K562 (cell line): ENCODE data around the gene SEPTIN1. TPM values are rescaled to one million over a fixed set of nuclear protein-coding genes. Genes with fewer than 3 reads are reported as not detected.

Experiments used
- HCFC1 ChIP-seq: IDR thresholded peaks from 2 replicates; pipeline ENCODE4 v1.6.1; 2012; ENCODE audit warnings: low read depth, low read length, improper control_type of control experiment
- KLF13 ChIP-seq: fragments of 450-650 bp; IDR thresholded peaks from 2 replicates; pipeline ENCODE4 v1.6.1; 2016; ENCODE audit warnings: missing genetic modification characterization, low read depth, mild to moderate bottlenecking, missing compliant biosample characterization, moderate library complexity, borderline replicate concordance
- MEF2A ChIP-seq: IDR thresholded peaks from 2 replicates; pipeline ENCODE4 v1.6.1; 2011; ENCODE audit warnings: low read depth, mild to moderate bottlenecking, low read length, moderate library complexity; ENCODE audit not compliant: control insufficient read depth
- MYC ChIP-seq, 2 experiments: fragments of 250-450 bp in 1 of 2; sonication (Bioruptor Pico) in 1 of 2; IDR thresholded peaks; 2 replicates each; pipeline versions ENCODE4 v1.5.1 to v1.6.1; 2012 to 2021; ENCODE audit warnings: low read depth in 2 of 2, borderline replicate concordance in 1 of 2, improper control_type of control experiment in 1 of 2, low read length in 1 of 2, mild to moderate bottlenecking in 1 of 2, moderate library complexity in 1 of 2
- MYNN ChIP-seq, 2 experiments: sonication (generic); formaldehyde crosslinking in 1 of 2; IDR thresholded peaks; 2 replicates each; pipeline versions ENCODE4 v1.5.0 to v1.6.1; 2016 to 2020; ENCODE audit warnings: antibody characterized with exemption in 1 of 2, missing genetic modification reagents in 1 of 2
- RAD21 ChIP-seq, 2 experiments: fragments of 250-450 bp in 1 of 2; fragments of 450-650 bp in 1 of 2; sonication (Bioruptor Pico) in 1 of 2; formaldehyde crosslinking in 1 of 2; IDR thresholded peaks in 1 of 2; conservative IDR thresholded peaks in 1 of 2; 2 replicates each; pipeline versions ENCODE4 v1.4.0 to v1.8.0; 2020 to 2022; ENCODE audit warnings: mild to moderate bottlenecking in 2 of 2, moderate library complexity in 1 of 2
- RB1 ChIP-seq: fragments of 450-650 bp; IDR thresholded peaks from 2 replicates; pipeline ENCODE4 v1.6.1; 2017; ENCODE audit warnings: low read depth, mild to moderate bottlenecking
- SAFB ChIP-seq: fragments of 200-400 bp; formaldehyde crosslinking; IDR thresholded peaks from 2 replicates; pipeline ENCODE4 v1.6.1; 2017; ENCODE audit warnings: low read depth, low read length, borderline replicate concordance
- SP1 ChIP-seq: sonication (generic); formaldehyde crosslinking; IDR thresholded peaks from 2 replicates; pipeline ENCODE4 v1.8.1; 2022; ENCODE audit warnings: mild to moderate bottlenecking, missing genetic modification reagents
- U2AF1 ChIP-seq: fragments of 200-400 bp; formaldehyde crosslinking; optimal IDR thresholded peaks from 2 replicates; pipeline ENCODE3; 2017; ENCODE audit warnings: mild to moderate bottlenecking, low read depth, low read length, moderate library complexity
- XRCC5 ChIP-seq: fragments of 200-400 bp; formaldehyde crosslinking; IDR thresholded peaks from 2 replicates; pipeline ENCODE4 v1.6.1; 2017; ENCODE audit warnings: low read depth, mild to moderate bottlenecking, low read length
- ZC3H4 ChIP-seq: sonication (generic); formaldehyde crosslinking; IDR thresholded peaks from 2 replicates; pipeline ENCODE4 v1.9.0; 2021; ENCODE audit warnings: missing genetic modification reagents, borderline replicate concordance
- ZFX ChIP-seq: sonication (generic); formaldehyde crosslinking; IDR thresholded peaks from 2 replicates; pipeline ENCODE4 v1.8.0; 2022; ENCODE audit warnings: mild to moderate bottlenecking, missing genetic modification reagents, moderate library complexity
- ZKSCAN3 ChIP-seq: fragments of 250-450 bp; sonication (Bioruptor Pico); IDR thresholded peaks from 2 replicates; pipeline ENCODE4 v1.4.0; 2020
- ZNF134 ChIP-seq: fragments of 250-450 bp; sonication (Bioruptor Pico); conservative IDR thresholded peaks from 2 replicates; pipeline ENCODE4 v1.4.0; 2020
- ZNF583 ChIP-seq: fragments of 250-450 bp; sonication (Bioruptor Pico); IDR thresholded peaks from 2 replicates; pipeline ENCODE4 v1.4.0; 2020
- polyA plus RNA-seq, 8 experiments: library from polyadenylated mRNA; depleted of rRNA in 4 of 8; stranded (reverse) in 5 of 8; unstranded in 3 of 8; fragments of >200 nt; fragmentation: Nextera tagmentation in 2 of 8; fragmentation: Illumina TruSeq in 1 of 8; extraction: Ambion mirVana in 2 of 8; extraction: Trizol in 1 of 8; gene quantifications; 2 replicates each; pipeline versions ENCODE4 v1.2.1 to v1.2.3, GENCODE V29; 2011 to 2014; ENCODE audit warnings: inconsistent platforms in 1 of 8, missing spikeins in 1 of 8
- total RNA-seq, 7 experiments: library from RNA; depleted of rRNA in 6 of 7; stranded (reverse); fragments of >200 nt in 6 of 7; fragmentation: Illumina TruSeq in 2 of 7; extraction: Trizol in 2 of 7; gene quantifications; 2 replicates each; pipeline versions ENCODE4 v1.2.1 to v1.2.3, GENCODE V29; 2011 to 2021; ENCODE audit warnings: low replicate concordance in 1 of 7
- TF ChIP-seq, protein P1 (sequence below): sonication (generic); formaldehyde crosslinking; IDR thresholded peaks from 2 replicates; pipeline ENCODE4 v1.8.0; 2023; ENCODE audit warnings: mild to moderate bottlenecking, missing genetic modification reagents
- TF ChIP-seq, protein P2 (sequence below): sonication (generic); formaldehyde crosslinking; IDR thresholded peaks from 2 replicates; pipeline ENCODE4 v1.8.0; 2022; ENCODE audit warnings: missing genetic modification reagents, mild to moderate bottlenecking, moderate library complexity, borderline replicate concordance
- TF ChIP-seq, protein P3 (sequence below), 2 experiments: fragments of 450-650 bp; conservative IDR thresholded peaks; 2 replicates each; pipeline ENCODE4 v1.6.1; 2017; ENCODE audit warnings: mild to moderate bottlenecking in 2 of 2, moderate library complexity in 2 of 2

SEPTIN1 gene
- total and polyA plus RNA-seq, 9 of the 15 experiments (the other 6 are each of a cell fraction or from before 2014, with no cell fraction given): 0.23 to 5.6 (median 1.7) TPM; not detected in 1

DNA sequence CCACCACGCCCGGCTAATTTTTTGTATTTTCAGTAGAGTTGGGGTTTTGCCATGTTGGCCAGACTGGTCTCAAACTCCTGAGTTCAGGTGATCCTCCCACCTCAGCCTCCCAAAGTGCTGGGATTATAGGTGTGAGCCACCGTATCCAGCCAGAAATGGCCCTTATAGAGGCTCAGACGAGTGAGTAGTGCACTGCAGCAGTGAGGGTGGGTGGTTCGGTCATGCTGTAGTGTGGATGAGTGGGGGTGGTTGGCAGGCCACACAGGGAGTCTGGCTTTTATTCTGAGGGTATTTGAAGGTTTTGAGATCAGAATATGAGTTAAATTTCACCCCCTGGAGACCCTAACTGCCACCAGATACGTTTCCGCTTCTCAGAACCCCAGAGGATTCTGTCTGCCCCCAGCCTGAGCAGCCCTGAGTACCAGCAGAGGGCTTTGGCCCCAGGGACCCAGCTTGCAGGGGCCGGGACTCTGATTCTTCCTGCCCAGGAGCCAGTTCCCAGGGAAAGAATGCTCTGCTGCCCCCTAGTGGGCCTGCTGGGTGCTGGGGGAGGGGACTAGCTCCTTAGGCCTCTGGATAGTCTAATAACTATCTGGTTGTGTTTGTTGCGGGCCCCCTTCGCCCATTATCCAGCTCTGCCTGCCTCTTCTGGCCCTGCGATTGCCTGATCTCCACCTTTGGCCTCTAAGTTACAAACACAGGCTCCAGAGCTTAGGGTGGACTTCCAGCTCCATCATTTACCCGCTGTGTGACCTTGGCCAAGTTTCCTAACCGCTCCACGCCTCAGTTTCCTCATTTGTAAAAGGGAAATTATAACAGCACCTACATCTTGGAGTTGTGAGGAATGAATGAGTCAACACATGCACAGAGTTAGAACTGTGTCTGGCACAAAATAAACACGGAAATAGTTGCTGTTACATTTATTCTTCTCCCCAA, 27.0 kb upstream of the SEPTIN1 start (continued):
- TF ChIP-seq, protein P1, sequence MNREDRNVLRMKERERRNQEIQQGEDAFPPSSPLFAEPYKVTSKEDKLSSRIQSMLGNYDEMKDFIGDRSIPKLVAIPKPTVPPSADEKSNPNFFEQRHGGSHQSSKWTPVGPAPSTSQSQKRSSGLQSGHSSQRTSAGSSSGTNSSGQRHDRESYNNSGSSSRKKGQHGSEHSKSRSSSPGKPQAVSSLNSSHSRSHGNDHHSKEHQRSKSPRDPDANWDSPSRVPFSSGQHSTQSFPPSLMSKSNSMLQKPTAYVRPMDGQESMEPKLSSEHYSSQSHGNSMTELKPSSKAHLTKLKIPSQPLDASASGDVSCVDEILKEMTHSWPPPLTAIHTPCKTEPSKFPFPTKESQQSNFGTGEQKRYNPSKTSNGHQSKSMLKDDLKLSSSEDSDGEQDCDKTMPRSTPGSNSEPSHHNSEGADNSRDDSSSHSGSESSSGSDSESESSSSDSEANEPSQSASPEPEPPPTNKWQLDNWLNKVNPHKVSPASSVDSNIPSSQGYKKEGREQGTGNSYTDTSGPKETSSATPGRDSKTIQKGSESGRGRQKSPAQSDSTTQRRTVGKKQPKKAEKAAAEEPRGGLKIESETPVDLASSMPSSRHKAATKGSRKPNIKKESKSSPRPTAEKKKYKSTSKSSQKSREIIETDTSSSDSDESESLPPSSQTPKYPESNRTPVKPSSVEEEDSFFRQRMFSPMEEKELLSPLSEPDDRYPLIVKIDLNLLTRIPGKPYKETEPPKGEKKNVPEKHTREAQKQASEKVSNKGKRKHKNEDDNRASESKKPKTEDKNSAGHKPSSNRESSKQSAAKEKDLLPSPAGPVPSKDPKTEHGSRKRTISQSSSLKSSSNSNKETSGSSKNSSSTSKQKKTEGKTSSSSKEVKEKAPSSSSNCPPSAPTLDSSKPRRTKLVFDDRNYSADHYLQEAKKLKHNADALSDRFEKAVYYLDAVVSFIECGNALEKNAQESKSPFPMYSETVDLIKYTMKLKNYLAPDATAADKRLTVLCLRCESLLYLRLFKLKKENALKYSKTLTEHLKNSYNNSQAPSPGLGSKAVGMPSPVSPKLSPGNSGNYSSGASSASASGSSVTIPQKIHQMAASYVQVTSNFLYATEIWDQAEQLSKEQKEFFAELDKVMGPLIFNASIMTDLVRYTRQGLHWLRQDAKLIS: peak; percentile 40; the same call in 1 of the 2 replicates
- 0 out of 2 replicates have a peak, but pooled peaks have one; percentile 42 for TF ChIP-seq RB1
- TF ChIP-seq ZNF134 (CRISPR knock-in tag): no peak
- TF ChIP-seq, protein P2, sequence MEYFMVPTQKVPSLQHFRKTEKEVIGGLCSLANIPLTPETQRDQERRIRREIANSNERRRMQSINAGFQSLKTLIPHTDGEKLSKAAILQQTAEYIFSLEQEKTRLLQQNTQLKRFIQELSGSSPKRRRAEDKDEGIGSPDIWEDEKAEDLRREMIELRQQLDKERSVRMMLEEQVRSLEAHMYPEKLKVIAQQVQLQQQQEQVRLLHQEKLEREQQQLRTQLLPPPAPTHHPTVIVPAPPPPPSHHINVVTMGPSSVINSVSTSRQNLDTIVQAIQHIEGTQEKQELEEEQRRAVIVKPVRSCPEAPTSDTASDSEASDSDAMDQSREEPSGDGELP (CRISPR knock-in tag): peak; percentile 72; the same call in 1 of the 2 replicates
- TF ChIP-seq, protein P3, sequence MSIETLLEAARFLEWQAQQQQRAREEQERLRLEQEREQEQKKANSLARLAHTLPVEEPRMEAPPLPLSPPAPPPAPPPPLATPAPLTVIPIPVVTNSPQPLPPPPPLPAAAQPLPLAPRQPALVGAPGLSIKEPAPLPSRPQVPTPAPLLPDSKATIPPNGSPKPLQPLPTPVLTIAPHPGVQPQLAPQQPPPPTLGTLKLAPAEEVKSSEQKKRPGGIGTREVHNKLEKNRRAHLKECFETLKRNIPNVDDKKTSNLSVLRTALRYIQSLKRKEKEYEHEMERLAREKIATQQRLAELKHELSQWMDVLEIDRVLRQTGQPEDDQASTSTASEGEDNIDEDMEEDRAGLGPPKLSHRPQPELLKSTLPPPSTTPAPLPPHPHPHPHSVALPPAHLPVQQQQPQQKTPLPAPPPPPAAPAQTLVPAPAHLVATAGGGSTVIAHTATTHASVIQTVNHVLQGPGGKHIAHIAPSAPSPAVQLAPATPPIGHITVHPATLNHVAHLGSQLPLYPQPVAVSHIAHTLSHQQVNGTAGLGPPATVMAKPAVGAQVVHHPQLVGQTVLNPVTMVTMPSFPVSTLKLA (conservative IDR thresholded peaks at IDR 0.05): 0 out of 4 replicates have a peak, but pooled peaks of 1 of the 2 experiments have one; percentile 31
- TF ChIP-seq ZFX (CRISPR knock-in tag): peak; percentile 64
- 0 out of 2 replicates have a peak, but pooled peaks have one; percentile 33 for TF ChIP-seq HCFC1
- TF ChIP-seq MYNN (IDR thresholded peaks at IDR 0.05): no peak; the same call in 1 of the 2 replicates
- TF ChIP-seq MYNN (CRISPR knock-in tag; IDR thresholded peaks at IDR 0.05): no peak
- TF ChIP-seq KLF13: 0 out of 2 replicates have a peak, but pooled peaks have one; percentile 26
- TF ChIP-seq ZKSCAN3: no peak
- peak; percentile 77; the same call in 1 of the 2 replicates for TF ChIP-seq XRCC5
- TF ChIP-seq RAD21 (CRISPR knock-in tag; conservative IDR thresholded peaks at IDR 0.05 in 1 of 2, IDR thresholded peaks at IDR 0.05 in 1 of 2): peak; percentile 91 to 96
- 0 out of 2 replicates have a peak, but pooled peaks have one; percentile 39 for TF ChIP-seq ZC3H4 (CRISPR knock-in tag)
- TF ChIP-seq SP1: peak; percentile 71
- no peak for TF ChIP-seq ZNF583 (CRISPR knock-in tag)
- TF ChIP-seq MEF2A: peak; percentile 39; the same call in 1 of the 2 replicates
- 0 out of 2 replicates have a peak, but pooled peaks have one; percentile 42 for TF ChIP-seq MYC (IDR thresholded peaks at IDR 0.05; ENCODE audit: low read depth, low read length)
- no peak for TF ChIP-seq MYC (CRISPR knock-in tag; IDR thresholded peaks at IDR 0.05; ENCODE audit: borderline replicate concordance, low read depth)
- no peak for TF ChIP-seq U2AF1
- no peak for TF ChIP-seq SAFB
